ENCODE data around the gene RARB. TPM values are rescaled to one million over a fixed set of nuclear protein-coding genes. Genes with fewer than 3 reads are reported as not detected.

RARB gene
- total RNA-seq, 4 donors from 2014 or later = 13.1 to 45.8 (median 25.3) TPM

- no peak for ATAC-seq
- Histone ChIP-seq H3K27ac (no peak overlapping the region), H3K27me3 (no peaks in the 10 kb centered on the region)
Observed at GRCh38 chr3:25619382-25619781, 191.3 kb downstream of the RARB start.

DNA sequence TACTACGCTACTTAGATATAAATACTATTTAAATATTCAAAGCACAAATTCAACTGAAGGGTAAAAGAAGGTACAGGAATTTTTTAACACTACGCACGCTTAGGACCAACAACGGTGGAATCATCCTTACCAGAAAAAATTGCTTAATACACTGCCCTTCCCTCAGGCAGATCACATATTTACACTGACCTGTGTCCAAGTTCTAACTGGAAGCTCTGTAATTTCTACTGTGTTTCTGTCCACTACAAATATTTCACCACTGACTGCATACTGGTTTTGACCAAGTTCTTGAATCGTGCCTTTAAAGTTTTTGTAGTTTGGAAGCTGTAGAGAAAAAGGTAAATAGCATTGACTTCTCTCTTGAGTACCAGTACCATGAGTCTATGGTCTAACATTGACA lies 192.4 kb downstream of the RARB start:
- H3K27me3 ChIP-seq = no peaks in the 10 kb centered on the region
- ATAC-seq = no peak
- TF ChIP-seq, protein P1, sequence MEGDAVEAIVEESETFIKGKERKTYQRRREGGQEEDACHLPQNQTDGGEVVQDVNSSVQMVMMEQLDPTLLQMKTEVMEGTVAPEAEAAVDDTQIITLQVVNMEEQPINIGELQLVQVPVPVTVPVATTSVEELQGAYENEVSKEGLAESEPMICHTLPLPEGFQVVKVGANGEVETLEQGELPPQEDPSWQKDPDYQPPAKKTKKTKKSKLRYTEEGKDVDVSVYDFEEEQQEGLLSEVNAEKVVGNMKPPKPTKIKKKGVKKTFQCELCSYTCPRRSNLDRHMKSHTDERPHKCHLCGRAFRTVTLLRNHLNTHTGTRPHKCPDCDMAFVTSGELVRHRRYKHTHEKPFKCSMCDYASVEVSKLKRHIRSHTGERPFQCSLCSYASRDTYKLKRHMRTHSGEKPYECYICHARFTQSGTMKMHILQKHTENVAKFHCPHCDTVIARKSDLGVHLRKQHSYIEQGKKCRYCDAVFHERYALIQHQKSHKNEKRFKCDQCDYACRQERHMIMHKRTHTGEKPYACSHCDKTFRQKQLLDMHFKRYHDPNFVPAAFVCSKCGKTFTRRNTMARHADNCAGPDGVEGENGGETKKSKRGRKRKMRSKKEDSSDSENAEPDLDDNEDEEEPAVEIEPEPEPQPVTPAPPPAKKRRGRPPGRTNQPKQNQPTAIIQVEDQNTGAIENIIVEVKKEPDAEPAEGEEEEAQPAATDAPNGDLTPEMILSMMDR (IDR thresholded peaks at IDR 0.05) = no peak
- TF ChIP-seq POLR2AphosphoS5 (IDR thresholded peaks at IDR 0.05) (no peak), POLR2A (IDR thresholded peaks at IDR 0.05) (no peak), EP300 (IDR thresholded peaks at IDR 0.05) (no peak)
- H3K4me1 ChIP-seq = no peaks in the 10 kb centered on the region
- H3K27ac ChIP-seq = no peak overlapping the region
- no peaks in the 10 kb centered on the region for H3K9me3 ChIP-seq
- H3K4me3 ChIP-seq = no peak overlapping the region
- 95 to 100% methylated on average over 1 to 5 of the region's 5 CpGs for WGBS, 2 donors (ENCODE audit: low coverage in 1 of 2)
- peaks cover 7 to 89% of the 10 kb centered on the region in 2 donors for H3K36me3 ChIP-seq

More at GRCh38 chr3:25619382-25619781, 191.3 kb downstream of the RARB start:
- Histone ChIP-seq H3K9me3 (no peaks in the 10 kb centered on the region), H3K4me3 (no peak overlapping the region), H3K36me3 (peaks cover 9 to 89% of the 10 kb centered on the region in 2 donors), H3K4me1 (no peaks in the 10 kb centered on the region)
- TF ChIP-seq EP300 (IDR thresholded peaks at IDR 0.05) (no peak), POLR2A (IDR thresholded peaks at IDR 0.05) (no peak), POLR2AphosphoS5 (IDR thresholded peaks at IDR 0.05) (no peak)
- TF ChIP-seq, protein P1 (IDR thresholded peaks at IDR 0.05) = no peak

- TF ChIP-seq POLR2AphosphoS5 (IDR thresholded peaks at IDR 0.05) (no peak), EP300 (IDR thresholded peaks at IDR 0.05) (no peak), POLR2A (IDR thresholded peaks at IDR 0.05) (no peak)
- TF ChIP-seq, protein P1 (IDR thresholded peaks at IDR 0.05) = no peak
- Histone ChIP-seq H3K27me3 (no peaks in the 10 kb centered on the region), H3K4me3 (no peak overlapping the region), H3K4me1 (no peaks in the 10 kb centered on the region), H3K9me3 (no peaks in the 10 kb centered on the region), H3K36me3 (peaks cover 7 to 91% of the 10 kb centered on the region in 2 donors), H3K27ac (no peak overlapping the region)
- ATAC-seq = no peak
- no CpG with 5 or more reads among the region's 2 CpGs for WGBS, 2 donors (ENCODE audit: low coverage in 1 of 2)
Observed at GRCh38 chr3:25621087-25621486, 193.0 kb downstream of the RARB start.

- Histone ChIP-seq H3K4me1 (no peaks in the 10 kb centered on the region), H3K4me3 (no peak overlapping the region), H3K27ac (no peak overlapping the region), H3K27me3 (no peaks in the 10 kb centered on the region), H3K36me3 (peaks cover 0 to 84% of the 10 kb centered on the region in 2 donors), H3K9me3 (no peaks in the 10 kb centered on the region)
- 89 to 92% methylated on average over 1 of the region's 1 CpG for WGBS, 2 donors (ENCODE audit: low coverage in 1 of 2)
- no peak for ATAC-seq
- TF ChIP-seq POLR2AphosphoS5 (IDR thresholded peaks at IDR 0.05) = no peak
- no peak for TF ChIP-seq EP300 (IDR thresholded peaks at IDR 0.05)
- no peak for TF ChIP-seq POLR2A (IDR thresholded peaks at IDR 0.05)
- TF ChIP-seq, protein P1 (IDR thresholded peaks at IDR 0.05) = no peak
Observed at GRCh38 chr3:25631989-25632388, 203.9 kb downstream of the RARB start.

GRCh38 chr3:25633919-25634318 lies 205.9 kb downstream of the RARB start:
- Histone ChIP-seq H3K27me3 (no peaks in the 10 kb centered on the region), H3K4me1 (no peaks in the 10 kb centered on the region), H3K4me3 (no peak overlapping the region), H3K36me3 (peaks cover 0 to 69% of the 10 kb centered on the region in 2 donors), H3K9me3 (no peaks in the 10 kb centered on the region), H3K27ac (no peak overlapping the region)
- no peak for ATAC-seq
- TF ChIP-seq EP300 (IDR thresholded peaks at IDR 0.05) (no peak), POLR2AphosphoS5 (IDR thresholded peaks at IDR 0.05) (no peak), POLR2A (IDR thresholded peaks at IDR 0.05) (no peak)
- TF ChIP-seq, protein P1 (IDR thresholded peaks at IDR 0.05) = no peak
- WGBS, 2 donors (ENCODE audit: low coverage in 1 of 2) = 73 to 80% methylated on average over 3 of the region's 3 CpGs
